Natural killer cell (primary cell): ENCODE measurements around the gene ZNF628. TPM values are rescaled to one million over a fixed set of nuclear protein-coding genes. Genes with fewer than 3 reads are reported as not detected.

Source experiments
- ATAC-seq, 3 donors: fragments of 150-1000 bp in 2 of 3; fragments of 200-7000 bp in 1 of 3; cut with Tn5 transposase; 1 replicate in 1 of 3; 2 replicates in 2 of 3; pipeline ENCODE4 v1.10.0; 2021; ENCODE audit warnings: mild to moderate bottlenecking in 2 of 3, moderate library complexity in 2 of 3
- DNase-seq, 2 donors: peaks; one replicate each; pipeline versions ENCODE4 v3.0.0 to v3.0.0-alpha.2; 2013 to 2021; ENCODE audit warnings: mixed read lengths in 1 of 2
- H3K27ac ChIP-seq: one replicate; pipeline ENCODE4 v1.5.1; 2013; ENCODE audit warnings: mild to moderate bottlenecking, low read length
- H3K27me3 ChIP-seq: one replicate; pipeline ENCODE4 v1.6.1; 2013; ENCODE audit warnings: low read length; ENCODE audit not compliant: control insufficient read depth, insufficient read depth
- H3K36me3 ChIP-seq: one replicate; pipeline ENCODE4 v1.6.1; 2013; ENCODE audit warnings: low read length; ENCODE audit not compliant: control insufficient read depth, insufficient read depth
- H3K4me1 ChIP-seq: one replicate; pipeline ENCODE4 v1.6.1; 2013; ENCODE audit warnings: low read length; ENCODE audit not compliant: control insufficient read depth, insufficient read depth
- H3K4me3 ChIP-seq: one replicate; pipeline ENCODE4 v1.5.1; 2013; ENCODE audit warnings: low read length
- H3K9me3 ChIP-seq: one replicate; pipeline ENCODE4 v1.6.1; 2013; ENCODE audit warnings: low read length; ENCODE audit not compliant: control insufficient read depth, insufficient read depth
- H3K27ac Mint-ChIP-seq, 2 donors: one replicate each; pipeline ENCODE4 v1.8.0; 2022; ENCODE audit warnings: mild to moderate bottlenecking in 2 of 2, mixed read lengths in 2 of 2, moderate library complexity in 1 of 2
- H3K27me3 Mint-ChIP-seq, 2 donors: one replicate each; pipeline ENCODE4 v1.8.0; 2022; ENCODE audit warnings: low read depth in 2 of 2, mixed read lengths in 2 of 2
- H3K36me3 Mint-ChIP-seq: one replicate; pipeline ENCODE4 v1.8.0; 2022; ENCODE audit warnings: mixed read lengths
- H3K4me1 Mint-ChIP-seq, 2 donors: one replicate each; pipeline ENCODE4 v1.8.0; 2022; ENCODE audit warnings: mixed read lengths in 2 of 2
- H3K4me3 Mint-ChIP-seq: one replicate; pipeline ENCODE4 v1.8.0; 2022; ENCODE audit warnings: mild to moderate bottlenecking, moderate library complexity, mixed read lengths
- H3K9me3 Mint-ChIP-seq, 2 donors: one replicate each; pipeline ENCODE4 v1.8.0; 2022; ENCODE audit warnings: mixed read lengths in 2 of 2
- WGBS: methylation state at CpG from one replicate; pipeline ENCODE4 v1.1.7; 2013; ENCODE audit warnings: missing lambda C conversion rate; ENCODE audit not compliant: insufficient coverage; 5-methylcytosine and 5-hydroxymethylcytosine counted together
- intact Hi-C: fragments of 100-400 bp; cut with micrococcal nuclease; formaldehyde crosslinking; loops from one replicate; pipeline ENCODE4 v1.14.2; 2022
- total RNA-seq, 4 donors: library from RNA; stranded (reverse); fragments of 120-200 nt in 1 of 4; gene quantifications; one replicate each; pipeline versions ENCODE4 v1.2.3 to v1.2.4, GENCODE V29; 2013 to 2022
- TF ChIP-seq, protein P1 (sequence below): fragments of 200-600 bp; IDR thresholded peaks from one replicate; pipeline ENCODE4 v1.8.0; 2022; ENCODE audit warnings: antibody characterized with exemption

Gene ZNF628
- total RNA-seq, 3 donors from 2014 or later (not counting 1 experiment from before 2014, with no cell fraction given), result 20.8 to 28.7 (median 24.1) TPM

- Histone ChIP-seq H3K4me3 (no peak overlapping the region), H3K36me3 (no peaks in the 10 kb centered on the region), H3K4me1 (no peaks in the 10 kb centered on the region), H3K9me3 (no peaks in the 10 kb centered on the region), H3K27ac (no peak overlapping the region), H3K27me3 (no peaks in the 10 kb centered on the region)
- H3K27ac Mint-ChIP-seq, result no peak overlapping the region
- 94% methylated on average over 13 of the region's 13 CpGs for WGBS
- H3K9me3 Mint-ChIP-seq, result no peaks in the 10 kb centered on the region
- no peaks in the 10 kb centered on the region for H3K27me3 Mint-ChIP-seq
- intact Hi-C loops, result no loop called here
- no peaks in the 10 kb centered on the region for H3K4me1 Mint-ChIP-seq
- ATAC-seq, result no peak
- no peak overlapping the region for H3K4me3 Mint-ChIP-seq
- H3K36me3 Mint-ChIP-seq, result no peaks in the 10 kb centered on the region
- TF ChIP-seq, protein P1, sequence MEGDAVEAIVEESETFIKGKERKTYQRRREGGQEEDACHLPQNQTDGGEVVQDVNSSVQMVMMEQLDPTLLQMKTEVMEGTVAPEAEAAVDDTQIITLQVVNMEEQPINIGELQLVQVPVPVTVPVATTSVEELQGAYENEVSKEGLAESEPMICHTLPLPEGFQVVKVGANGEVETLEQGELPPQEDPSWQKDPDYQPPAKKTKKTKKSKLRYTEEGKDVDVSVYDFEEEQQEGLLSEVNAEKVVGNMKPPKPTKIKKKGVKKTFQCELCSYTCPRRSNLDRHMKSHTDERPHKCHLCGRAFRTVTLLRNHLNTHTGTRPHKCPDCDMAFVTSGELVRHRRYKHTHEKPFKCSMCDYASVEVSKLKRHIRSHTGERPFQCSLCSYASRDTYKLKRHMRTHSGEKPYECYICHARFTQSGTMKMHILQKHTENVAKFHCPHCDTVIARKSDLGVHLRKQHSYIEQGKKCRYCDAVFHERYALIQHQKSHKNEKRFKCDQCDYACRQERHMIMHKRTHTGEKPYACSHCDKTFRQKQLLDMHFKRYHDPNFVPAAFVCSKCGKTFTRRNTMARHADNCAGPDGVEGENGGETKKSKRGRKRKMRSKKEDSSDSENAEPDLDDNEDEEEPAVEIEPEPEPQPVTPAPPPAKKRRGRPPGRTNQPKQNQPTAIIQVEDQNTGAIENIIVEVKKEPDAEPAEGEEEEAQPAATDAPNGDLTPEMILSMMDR, result no peak
- DNase-seq, result no peak
Measured at GRCh38 chr19:55497763-55498162, 21.3 kb downstream of the ZNF628 start.

GRCh38 chr19:55498246-55498840, 21.9 kb downstream of the ZNF628 start:
- no peak overlapping the region for H3K27ac Mint-ChIP-seq
- H3K4me1 Mint-ChIP-seq, result peaks cover 4% of the 10 kb centered on the region in 2 donors
- no peak for ATAC-seq
- Histone ChIP-seq H3K9me3 (no peaks in the 10 kb centered on the region), H3K36me3 (no peaks in the 10 kb centered on the region), H3K4me1 (peaks cover 4% of the 10 kb centered on the region), H3K4me3 (no peak overlapping the region), H3K27ac (no peak overlapping the region), H3K27me3 (no peaks in the 10 kb centered on the region)
- intact Hi-C loops, result no loop called here
- 85% methylated on average over 2 of the region's 2 CpGs for WGBS
- H3K4me3 Mint-ChIP-seq, result no peak overlapping the region
- no peak for DNase-seq
- no peaks in the 10 kb centered on the region for H3K27me3 Mint-ChIP-seq
- H3K36me3 Mint-ChIP-seq, result no peaks in the 10 kb centered on the region
- TF ChIP-seq, protein P1, result no peak
- no peaks in the 10 kb centered on the region for H3K9me3 Mint-ChIP-seq

DNA sequence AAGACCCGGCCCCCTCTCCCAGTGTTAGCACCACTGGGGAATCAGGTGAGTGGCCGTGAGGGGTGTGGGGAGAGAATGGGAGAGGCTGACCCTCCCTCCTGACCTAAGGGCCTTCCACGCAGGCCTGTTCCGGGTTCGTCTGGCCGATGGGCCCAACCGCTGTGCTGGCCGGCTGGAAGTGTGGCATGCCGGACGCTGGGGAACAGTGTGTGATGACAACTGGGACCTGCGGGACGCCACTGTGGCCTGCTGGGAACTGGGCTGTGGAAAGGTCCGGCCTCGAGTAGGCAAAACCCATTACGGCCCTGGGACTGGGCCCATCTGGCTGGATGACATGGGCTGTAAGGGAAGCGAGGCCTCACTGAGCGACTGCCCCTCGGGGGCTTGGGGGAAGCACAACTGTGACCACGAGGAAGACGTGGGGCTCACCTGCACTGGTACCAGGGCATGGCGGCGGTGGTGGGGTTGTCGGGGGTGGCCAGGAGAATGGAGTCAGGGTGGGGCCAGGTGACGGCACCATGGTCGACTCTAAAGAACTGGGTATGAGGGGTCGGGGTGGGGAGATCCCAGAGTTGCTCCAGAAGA, 24.0 kb downstream of the ZNF628 start:
- WGBS, result 96% methylated on average over 26 of the region's 26 CpGs
- Histone ChIP-seq H3K9me3 (no peaks in the 10 kb centered on the region), H3K36me3 (no peaks in the 10 kb centered on the region), H3K4me3 (no peak overlapping the region), H3K4me1 (peaks cover 14% of the 10 kb centered on the region), H3K27me3 (no peaks in the 10 kb centered on the region), H3K27ac (no peak overlapping the region)
- TF ChIP-seq, protein P1, result no peak
- Mint-ChIP-seq H3K36me3 (no peaks in the 10 kb centered on the region), H3K4me3 (no peak overlapping the region), H3K9me3 (no peaks in the 10 kb centered on the region), H3K4me1 (peaks cover 13 to 14% of the 10 kb centered on the region in 2 donors), H3K27me3 (no peaks in the 10 kb centered on the region), H3K27ac (no peak overlapping the region)
- DNase-seq, result no peak
- intact Hi-C loops, result loop anchor here (5.0 kb wide), 2 partner anchors 208 to 288 kb away; no protein-coding TSS in a partner anchor
- no peak for ATAC-seq
